Fibroblast of mammary gland (primary cell): ENCODE results near the gene CRBN.

ENCODE experiments used
- DNase-seq: peaks from one replicate; pipeline ENCODE4 v3.0.0-alpha.2; 2010; ENCODE audit warnings: low read depth
- H3K4me3 ChIP-seq: 2 replicates; pipeline ENCODE4 v1.5.1; 2011; ENCODE audit warnings: low read depth, mild to moderate bottlenecking, low read length, moderate library complexity; ENCODE audit not compliant: control insufficient read depth
- TF ChIP-seq, protein P1 (sequence below): conservative IDR thresholded peaks from 2 replicates; pipeline ENCODE4 v1.5.1; 2011; ENCODE audit warnings: low read depth, low read length, inconsistent platforms; ENCODE audit not compliant: control insufficient read depth, insufficient read depth

CRBN gene

DNA sequence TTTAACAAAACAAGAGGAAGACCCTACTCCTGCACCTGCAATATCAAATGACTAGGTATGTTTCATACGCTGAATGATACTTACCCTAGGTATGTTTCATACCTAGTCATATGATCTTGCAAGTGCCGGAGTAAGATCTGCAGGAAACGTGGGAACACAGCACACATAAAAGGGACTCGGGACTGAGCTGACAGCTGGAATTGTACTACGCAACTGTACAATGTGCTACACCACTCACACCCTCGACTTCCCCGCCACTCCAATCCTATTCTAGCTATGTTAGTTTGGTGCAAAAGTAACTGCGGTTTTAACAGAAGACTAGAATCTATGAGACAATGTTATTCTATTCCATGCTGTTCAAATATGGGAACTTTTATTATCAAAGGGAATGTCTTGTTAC, 22.0 kb downstream of the CRBN start:
- no peak overlapping the region for H3K4me3 ChIP-seq
- TF ChIP-seq, protein P1, sequence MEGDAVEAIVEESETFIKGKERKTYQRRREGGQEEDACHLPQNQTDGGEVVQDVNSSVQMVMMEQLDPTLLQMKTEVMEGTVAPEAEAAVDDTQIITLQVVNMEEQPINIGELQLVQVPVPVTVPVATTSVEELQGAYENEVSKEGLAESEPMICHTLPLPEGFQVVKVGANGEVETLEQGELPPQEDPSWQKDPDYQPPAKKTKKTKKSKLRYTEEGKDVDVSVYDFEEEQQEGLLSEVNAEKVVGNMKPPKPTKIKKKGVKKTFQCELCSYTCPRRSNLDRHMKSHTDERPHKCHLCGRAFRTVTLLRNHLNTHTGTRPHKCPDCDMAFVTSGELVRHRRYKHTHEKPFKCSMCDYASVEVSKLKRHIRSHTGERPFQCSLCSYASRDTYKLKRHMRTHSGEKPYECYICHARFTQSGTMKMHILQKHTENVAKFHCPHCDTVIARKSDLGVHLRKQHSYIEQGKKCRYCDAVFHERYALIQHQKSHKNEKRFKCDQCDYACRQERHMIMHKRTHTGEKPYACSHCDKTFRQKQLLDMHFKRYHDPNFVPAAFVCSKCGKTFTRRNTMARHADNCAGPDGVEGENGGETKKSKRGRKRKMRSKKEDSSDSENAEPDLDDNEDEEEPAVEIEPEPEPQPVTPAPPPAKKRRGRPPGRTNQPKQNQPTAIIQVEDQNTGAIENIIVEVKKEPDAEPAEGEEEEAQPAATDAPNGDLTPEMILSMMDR: no peak
- DNase-seq: no peak

DNA sequence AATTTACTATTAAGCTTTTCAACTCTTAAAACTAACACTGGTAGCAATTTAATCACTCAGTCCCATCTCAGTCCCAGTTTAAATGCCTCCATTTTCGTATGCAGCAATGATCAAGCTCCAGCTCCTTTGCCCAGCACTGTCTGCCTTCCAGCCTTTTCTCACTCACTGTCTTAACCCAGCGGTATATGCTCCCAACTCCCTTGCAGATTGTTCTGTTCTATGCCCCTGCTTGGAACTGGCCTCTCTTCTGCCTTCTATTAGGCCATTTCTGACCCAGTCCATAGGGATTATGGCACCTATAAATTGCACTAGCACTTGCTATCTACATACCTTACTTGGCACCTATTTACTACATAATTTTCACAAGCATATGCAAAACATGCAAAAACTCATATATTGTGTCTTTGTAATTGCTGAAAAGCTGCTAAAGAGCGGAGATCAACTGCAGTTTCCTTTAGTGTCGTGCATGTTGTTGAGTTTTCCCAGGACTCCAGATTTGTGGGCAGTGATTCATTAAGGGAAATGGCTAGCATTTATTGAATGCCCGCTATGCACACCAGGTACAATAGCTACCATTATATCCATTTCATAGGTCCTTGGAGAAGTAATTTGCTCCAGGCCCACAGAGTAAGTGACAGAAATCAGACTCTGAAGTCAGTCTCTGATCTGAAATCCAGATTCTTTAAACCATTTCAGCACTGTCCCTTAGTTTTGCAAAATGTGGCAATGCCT, 24.4 kb downstream of the CRBN start:
- DNase-seq: no peak
- no peak overlapping the region for H3K4me3 ChIP-seq
- TF ChIP-seq, protein P1: no peak

DNA sequence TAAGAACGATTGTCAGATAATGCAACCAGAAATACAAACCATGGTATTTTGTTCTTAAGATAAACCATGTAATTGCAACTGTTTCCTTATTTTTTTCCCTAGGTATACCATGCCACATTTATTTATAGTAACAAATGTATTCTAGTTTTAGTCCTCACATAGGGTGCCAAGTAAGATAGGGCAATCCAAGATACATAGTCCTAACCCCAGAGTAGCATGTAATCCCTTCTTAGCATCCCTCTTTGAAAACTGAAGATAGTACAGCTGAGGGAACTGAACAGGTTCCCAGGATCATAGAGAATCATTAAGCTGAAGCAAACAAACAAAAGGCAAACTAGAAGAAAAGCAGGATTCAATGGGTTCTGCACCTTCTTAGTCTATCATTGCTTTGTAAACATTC, 28.0 kb downstream of the CRBN start:
- TF ChIP-seq, protein P1: no peak
- H3K4me3 ChIP-seq: no peak overlapping the region
- DNase-seq: no peak

DNA sequence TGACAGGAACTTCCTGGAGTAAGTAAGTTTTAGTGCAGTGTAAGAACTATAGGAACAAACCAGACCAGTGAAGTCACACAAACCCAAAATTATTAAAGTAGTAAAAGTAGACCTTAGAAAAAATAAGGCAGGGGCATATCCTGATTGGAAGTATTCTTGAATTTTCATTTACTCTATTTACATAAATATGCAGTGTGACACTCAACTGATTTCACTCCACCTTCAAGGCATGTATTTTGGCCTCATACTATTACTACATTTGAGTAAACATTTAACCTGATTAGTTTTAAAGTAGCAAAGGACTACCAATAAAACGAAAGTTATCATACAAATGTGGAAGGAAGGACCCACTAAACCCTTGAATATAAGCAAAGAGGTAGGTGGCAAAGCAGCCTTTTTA, 29.9 kb downstream of the CRBN start:
- no peak overlapping the region for H3K4me3 ChIP-seq
- TF ChIP-seq, protein P1: no peak
- no peak for DNase-seq

DNA sequence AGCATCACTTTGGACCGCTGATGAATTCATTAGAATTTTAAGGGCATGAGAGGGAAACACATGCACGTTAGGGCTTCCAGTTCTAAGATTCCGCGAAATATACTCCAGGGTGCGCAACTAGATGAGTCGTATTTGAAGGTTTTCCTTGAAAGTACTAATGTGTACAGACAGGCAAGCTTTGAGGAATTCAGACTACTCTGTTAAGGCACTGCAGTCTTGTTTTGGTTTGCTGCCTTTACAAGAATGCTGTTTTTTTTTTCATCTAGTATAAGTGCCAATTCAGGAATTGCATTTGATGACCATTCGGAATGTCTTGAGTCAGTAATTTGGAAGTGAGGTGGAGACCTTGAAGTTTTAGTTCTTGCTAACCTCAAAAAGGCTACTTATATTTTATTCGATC, 33.7 kb downstream of the CRBN start:
- peak; percentile 11 for DNase-seq
- H3K4me3 ChIP-seq: no peak overlapping the region
- TF ChIP-seq, protein P1: no peak

DNA sequence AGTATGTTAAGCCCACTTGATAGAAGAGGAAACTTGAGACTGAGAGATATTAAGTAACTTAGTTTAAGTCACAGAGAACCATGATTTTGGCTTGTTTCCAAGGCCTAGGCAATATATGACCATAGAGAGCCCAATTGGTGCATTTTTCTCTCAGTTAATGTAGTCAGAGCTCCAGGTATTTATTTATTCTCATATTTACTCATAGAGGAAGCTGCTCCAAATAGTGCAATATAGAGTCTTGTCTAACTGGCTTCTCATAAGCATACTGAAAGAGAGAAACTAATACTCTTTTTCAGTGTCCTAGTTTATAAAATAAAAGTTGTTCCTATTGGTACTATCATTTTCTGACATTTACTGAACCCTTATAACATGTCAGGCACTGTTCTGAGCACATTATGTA, 37.6 kb downstream of the CRBN start:
- H3K4me3 ChIP-seq: no peak overlapping the region
- no peak for DNase-seq
- TF ChIP-seq, protein P1: no peak
